ENCODE results near the gene COBLL1. TPM values are rescaled to one million over a fixed set of nuclear protein-coding genes. Genes with fewer than 3 reads are reported as not detected.

The COBLL1 gene
- total RNA-seq, 1 experiment from 2014 or later: 8.0 TPM

DNA sequence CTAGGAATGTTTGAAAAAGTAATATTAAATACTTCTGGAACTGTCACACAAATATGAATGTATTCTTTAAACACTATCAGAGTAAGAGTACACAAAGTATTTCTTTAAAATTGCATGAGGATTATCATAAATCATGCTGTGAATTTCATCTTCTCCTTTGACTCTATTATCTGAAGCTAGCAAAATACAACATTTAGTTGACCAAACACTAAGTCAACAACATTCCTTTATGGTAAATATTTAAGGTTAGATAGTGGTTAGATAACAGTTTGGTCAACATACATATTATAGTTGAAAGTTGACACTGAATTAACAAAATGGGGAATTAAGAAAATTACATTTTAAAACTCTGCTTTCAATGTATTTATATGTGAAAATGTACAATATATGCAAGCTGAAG is 148.2 kb downstream of the COBLL1 start:
- Histone ChIP-seq H3K4me1 (replicated peaks; ENCODE audit: insufficient read depth) (no peaks in the 10 kb centered on the region), H3K36me3 (ENCODE audit: low read depth) (no peaks in the 10 kb centered on the region), H3K27me3 (ENCODE audit: insufficient read depth, low read depth) (no peaks in the 10 kb centered on the region), H3K79me2 (ENCODE audit: low read depth) (no peaks in the 10 kb centered on the region), H3K9me3 (ENCODE audit: insufficient read depth, low read depth) (no peaks in the 10 kb centered on the region), H3K4me3 (no peak overlapping the region), H3K27ac (no peak overlapping the region), H2AFZ (no peak overlapping the region), H4K20me1 (ENCODE audit: insufficient read depth) (no peaks in the 10 kb centered on the region), H3F3A (ENCODE audit: insufficient read depth, low read depth) (no peaks in the 10 kb centered on the region), H3K4me2 (no peak overlapping the region), H3K9me2 (ENCODE audit: insufficient read depth) (no peaks in the 10 kb centered on the region)
- ChIA-PET CTCF (no interaction called here), POLR2A (ENCODE audit: unreplicated experiment) (no interaction called here)
- BruUV-seq (replicated peaks): no TSS peak
- TF ChIP-seq CTCF (conservative IDR thresholded peaks at IDR 0.05) (no peak), EZH2 (IDR thresholded peaks at IDR 0.05; ENCODE audit: low read depth) (no peak)
- DNase-seq: peak in 1 of 2 experiments; percentile 35
- intact Hi-C loops (cut with micrococcal nuclease; ENCODE audit: unreplicated experiment): no loop called here

DNA sequence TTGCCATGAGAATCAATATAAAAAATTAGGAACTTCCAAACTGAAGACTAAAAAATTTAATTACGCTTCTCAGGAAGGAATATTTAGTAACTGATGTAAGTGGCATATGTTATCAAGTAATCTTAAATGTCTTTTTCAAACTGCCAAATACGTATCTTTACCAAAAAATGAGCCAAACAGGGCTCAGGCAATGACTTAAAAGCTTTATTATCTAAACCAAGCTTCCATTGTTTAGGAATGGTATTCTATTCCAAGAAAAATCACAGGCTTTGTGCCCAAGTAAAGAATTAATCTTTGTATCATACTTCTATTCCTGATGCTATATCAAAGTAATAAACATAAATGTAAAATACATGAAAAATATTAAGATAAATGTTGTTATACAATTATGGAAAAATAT is 148.7 kb downstream of the COBLL1 start:
- Histone ChIP-seq H4K20me1 (ENCODE audit: insufficient read depth) (no peaks in the 10 kb centered on the region), H3K79me2 (ENCODE audit: low read depth) (no peaks in the 10 kb centered on the region), H3K9me3 (ENCODE audit: insufficient read depth, low read depth) (no peaks in the 10 kb centered on the region), H3K27me3 (ENCODE audit: insufficient read depth, low read depth) (no peaks in the 10 kb centered on the region), H3F3A (ENCODE audit: insufficient read depth, low read depth) (no peaks in the 10 kb centered on the region), H3K9me2 (ENCODE audit: insufficient read depth) (no peaks in the 10 kb centered on the region), H3K4me2 (no peak overlapping the region), H3K4me1 (replicated peaks; ENCODE audit: insufficient read depth) (no peaks in the 10 kb centered on the region), H2AFZ (no peak overlapping the region), H3K27ac (no peak overlapping the region), H3K4me3 (no peak overlapping the region), H3K36me3 (ENCODE audit: low read depth) (no peaks in the 10 kb centered on the region)
- intact Hi-C loops (cut with micrococcal nuclease; ENCODE audit: unreplicated experiment): no loop called here
- DNase-seq: no peak
- CTCF ChIA-PET: no interaction called here
- BruUV-seq (replicated peaks): no TSS peak
- POLR2A ChIA-PET (ENCODE audit: unreplicated experiment): no interaction called here
- no peak for TF ChIP-seq EZH2 (IDR thresholded peaks at IDR 0.05; ENCODE audit: low read depth)
- TF ChIP-seq CTCF (conservative IDR thresholded peaks at IDR 0.05): no peak

DNA sequence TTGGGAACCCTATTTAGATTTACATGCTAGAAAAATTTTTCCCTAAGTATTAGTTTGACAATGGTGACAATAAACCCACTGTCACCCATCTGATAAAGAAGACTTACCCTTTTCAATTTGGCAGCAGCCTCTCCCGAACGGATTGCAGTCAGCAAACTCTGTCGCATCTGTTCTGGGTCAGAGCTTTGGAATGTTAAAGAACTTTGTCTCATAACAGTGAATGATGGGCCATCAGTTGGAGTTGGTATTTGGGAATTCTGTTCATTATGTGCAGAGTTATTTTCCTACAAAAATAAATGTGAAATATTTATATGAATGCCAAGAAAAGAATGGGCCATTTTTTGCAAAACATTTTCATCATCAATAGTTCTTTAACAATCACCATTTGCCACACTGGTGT is 149.5 kb downstream of the COBLL1 start:
- CTCF ChIA-PET: no interaction called here
- BruUV-seq (replicated peaks): no TSS peak

More for the DNA sequence above, 149.5 kb downstream of the COBLL1 start:
- no peaks in the 10 kb centered on the region for H3K4me1 ChIP-seq (replicated peaks; ENCODE audit: insufficient read depth)
- no peak overlapping the region for H2AFZ ChIP-seq
- H3K27me3 ChIP-seq (ENCODE audit: insufficient read depth, low read depth): no peaks in the 10 kb centered on the region
- POLR2A ChIA-PET (ENCODE audit: unreplicated experiment): no interaction called here
- H3F3A ChIP-seq (ENCODE audit: insufficient read depth, low read depth): no peaks in the 10 kb centered on the region
- intact Hi-C loops (cut with micrococcal nuclease; ENCODE audit: unreplicated experiment): no loop called here
- H3K79me2 ChIP-seq (ENCODE audit: low read depth): no peaks in the 10 kb centered on the region
- no peak overlapping the region for H3K4me2 ChIP-seq
- no peak overlapping the region for H3K27ac ChIP-seq
- no peaks in the 10 kb centered on the region for H4K20me1 ChIP-seq (ENCODE audit: insufficient read depth)
- H3K9me2 ChIP-seq (ENCODE audit: insufficient read depth): no peaks in the 10 kb centered on the region
- no peak for TF ChIP-seq CTCF (conservative IDR thresholded peaks at IDR 0.05)
- no peak for TF ChIP-seq EZH2 (IDR thresholded peaks at IDR 0.05; ENCODE audit: low read depth)
- no peak for DNase-seq
- no peak overlapping the region for H3K4me3 ChIP-seq
- no peaks in the 10 kb centered on the region for H3K9me3 ChIP-seq (ENCODE audit: insufficient read depth, low read depth)
- H3K36me3 ChIP-seq (ENCODE audit: low read depth): no peaks in the 10 kb centered on the region
